NT2/D1 (cell line): ENCODE measurements around the gene CYP24A1.

Experiments used
- SUZ12 ChIP-seq: IDR thresholded peaks from 2 replicates; pipeline ENCODE4 v1.6.1; 2011; ENCODE audit not compliant: insufficient read length, insufficient read depth; ENCODE audit errors: extremely low read depth
- YY1 ChIP-seq: IDR thresholded peaks from 2 replicates; pipeline ENCODE4 v1.6.1; 2011; ENCODE audit not compliant: insufficient read length, insufficient read depth
- ZNF274 ChIP-seq: IDR thresholded peaks from 2 replicates; pipeline ENCODE4 v1.6.1; 2011; ENCODE audit warnings: mild to moderate bottlenecking, low read depth, low read length

GRCh38 chr20:54177378-54177777, 3.6 kb upstream of the CYP24A1 start:
- TF ChIP-seq SUZ12: no peak
- TF ChIP-seq ZNF274: no peak
- no peak for TF ChIP-seq YY1
